Rectal smooth muscle tissue (tissue), 1 donor: ENCODE data around the gene HLTF.

Source experiments
- H3K27ac ChIP-seq: one replicate; pipeline ENCODE4 v1.7.0; 2013; ENCODE audit warnings: low read depth, low read length, inconsistent platforms
- H3K27me3 ChIP-seq: one replicate; pipeline ENCODE4 v1.7.0; 2013; ENCODE audit warnings: low read length; ENCODE audit not compliant: control insufficient read depth, insufficient read depth
- H3K36me3 ChIP-seq: one replicate; pipeline ENCODE4 v1.7.0; 2013; ENCODE audit warnings: low read length; ENCODE audit not compliant: control insufficient read depth, insufficient read depth
- H3K4me1 ChIP-seq: one replicate; pipeline ENCODE4 v1.7.0; 2013; ENCODE audit warnings: low read length; ENCODE audit not compliant: control insufficient read depth, insufficient read depth
- H3K4me3 ChIP-seq: one replicate; pipeline ENCODE4 v1.7.0; 2013; ENCODE audit warnings: low read length
- H3K9ac ChIP-seq: one replicate; pipeline ENCODE4 v1.7.0; 2013; ENCODE audit warnings: low read length

The HLTF gene

DNA sequence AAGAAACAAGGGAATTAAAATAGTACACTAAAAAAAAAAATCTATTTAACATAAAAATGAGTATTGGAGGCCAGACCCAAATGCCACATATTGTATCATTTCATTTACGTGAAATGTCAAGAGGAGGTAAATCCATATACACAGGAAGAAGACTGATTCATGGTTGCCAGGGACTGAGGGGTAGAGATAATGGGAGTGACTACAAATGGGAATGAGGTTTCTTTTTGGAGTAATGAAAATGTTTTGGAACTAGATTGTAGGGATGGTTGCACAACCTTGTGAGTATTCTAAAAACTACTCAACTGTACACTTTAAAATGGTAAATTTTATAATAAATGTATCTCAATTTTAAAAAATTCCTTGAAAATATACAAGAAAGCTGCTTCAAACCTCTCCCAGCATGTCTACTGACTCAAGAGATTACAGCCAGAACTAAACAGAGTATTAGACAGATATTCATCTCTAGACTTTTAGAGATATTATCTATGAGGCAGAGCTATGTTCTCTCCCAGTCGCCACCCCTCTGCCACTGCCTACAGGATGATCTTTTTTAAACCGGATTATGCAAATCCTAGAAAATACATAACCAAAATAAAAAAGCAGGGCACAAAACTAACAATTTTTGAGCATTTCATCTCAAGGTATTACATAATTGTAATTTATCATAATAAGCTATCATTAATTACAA lies 6.2 kb downstream of the HLTF start:
- Histone ChIP-seq H3K4me3 (no peak overlapping the region), H3K27me3 (no peaks in the 10 kb centered on the region), H3K4me1 (no peaks in the 10 kb centered on the region), H3K36me3 (no peaks in the 10 kb centered on the region), H3K27ac (no peak overlapping the region), H3K9ac (no peak overlapping the region)

DNA sequence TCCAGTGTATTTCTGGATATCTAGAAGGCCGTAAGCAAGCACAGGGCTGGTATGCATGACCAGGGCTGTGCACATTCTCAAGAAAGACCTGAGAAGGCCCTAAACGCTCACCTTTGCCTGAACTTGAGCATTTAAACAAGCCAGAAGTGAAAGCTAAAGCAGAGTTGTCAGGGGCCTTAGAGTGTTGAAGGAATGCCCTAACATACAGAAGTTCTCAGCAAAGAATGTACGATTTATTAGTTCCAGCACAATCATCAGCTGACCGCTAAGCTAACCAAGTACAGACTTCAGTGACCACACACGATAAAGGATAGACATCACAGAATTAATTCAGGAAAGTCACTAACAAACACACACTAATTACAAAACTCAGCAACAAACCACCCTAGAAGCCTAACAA lies 8.7 kb downstream of the HLTF start:
- H3K27me3 ChIP-seq, result no peaks in the 10 kb centered on the region
- H3K4me3 ChIP-seq, result no peak overlapping the region
- peak overlapping the region; percentile 38 for H3K27ac ChIP-seq
- no peak overlapping the region for H3K9ac ChIP-seq
- H3K4me1 ChIP-seq, result no peaks in the 10 kb centered on the region
- H3K36me3 ChIP-seq, result no peaks in the 10 kb centered on the region

DNA sequence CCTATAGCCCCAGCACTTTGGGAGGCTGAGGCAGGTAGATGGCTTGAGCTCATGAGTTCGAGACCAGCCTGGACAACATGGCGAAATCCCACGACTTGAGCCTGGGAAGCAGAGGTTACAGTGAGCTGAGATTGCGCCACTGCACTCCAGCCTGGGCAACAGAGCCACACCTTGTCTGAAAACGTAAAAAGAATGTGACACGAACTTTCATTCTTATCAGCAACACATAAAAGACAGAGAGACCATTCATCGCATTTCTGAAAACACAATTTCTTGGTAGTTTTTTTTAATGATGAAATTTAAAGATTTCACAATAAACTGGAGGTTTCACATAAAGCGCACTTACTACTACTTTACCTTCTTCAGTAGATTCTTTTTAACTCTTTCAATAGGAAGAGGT lies 18.4 kb downstream of the HLTF start:
- Histone ChIP-seq H3K9ac (no peak overlapping the region), H3K36me3 (peaks cover 2% of the 10 kb centered on the region), H3K27me3 (no peaks in the 10 kb centered on the region), H3K27ac (no peak overlapping the region), H3K4me3 (no peak overlapping the region), H3K4me1 (no peaks in the 10 kb centered on the region)

DNA sequence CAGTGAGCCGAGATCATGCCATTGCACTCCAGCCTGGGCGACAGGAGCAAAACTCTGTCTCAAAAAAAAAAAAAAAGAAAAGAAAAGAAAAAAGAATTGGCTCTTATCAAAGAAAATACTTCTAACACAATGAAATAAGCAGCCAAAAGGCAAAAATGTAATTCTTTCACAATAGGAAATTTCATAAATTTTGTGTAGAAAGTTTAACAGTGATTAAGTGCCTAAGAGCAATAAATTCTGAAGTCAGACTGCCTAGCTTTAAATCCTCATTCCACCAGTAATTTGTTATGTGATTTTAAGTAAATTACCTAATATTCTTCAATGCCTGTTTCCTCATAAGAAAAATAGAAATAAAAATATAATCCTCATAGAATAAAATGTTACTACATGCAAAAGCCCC lies 24.6 kb downstream of the HLTF start:
- no peaks in the 10 kb centered on the region for H3K4me1 ChIP-seq
- H3K27ac ChIP-seq, result no peak overlapping the region
- no peaks in the 10 kb centered on the region for H3K27me3 ChIP-seq
- H3K36me3 ChIP-seq, result no peaks in the 10 kb centered on the region
- H3K9ac ChIP-seq, result no peak overlapping the region
- no peak overlapping the region for H3K4me3 ChIP-seq

DNA sequence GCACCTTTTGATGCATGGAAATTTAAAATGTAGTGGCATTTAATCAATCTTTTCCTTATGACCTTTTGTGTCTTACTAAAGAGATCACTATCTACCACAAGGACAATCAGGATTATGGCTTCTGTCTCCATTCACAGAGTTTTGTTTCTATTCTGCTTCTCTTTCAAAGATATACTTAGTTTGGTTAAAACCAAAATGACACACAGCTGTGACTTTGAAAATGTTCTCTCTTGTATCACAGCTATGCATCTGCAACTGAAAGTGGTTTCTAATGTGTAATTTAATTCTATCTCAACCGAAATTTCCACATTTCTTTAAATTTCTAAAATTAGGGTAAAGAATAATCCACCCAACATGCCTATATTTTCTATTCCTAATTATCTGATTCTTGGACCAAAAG lies 27.7 kb downstream of the HLTF start:
- Histone ChIP-seq H3K27me3 (no peaks in the 10 kb centered on the region), H3K4me3 (no peak overlapping the region), H3K27ac (no peak overlapping the region), H3K4me1 (no peaks in the 10 kb centered on the region), H3K9ac (no peak overlapping the region), H3K36me3 (no peaks in the 10 kb centered on the region)

DNA sequence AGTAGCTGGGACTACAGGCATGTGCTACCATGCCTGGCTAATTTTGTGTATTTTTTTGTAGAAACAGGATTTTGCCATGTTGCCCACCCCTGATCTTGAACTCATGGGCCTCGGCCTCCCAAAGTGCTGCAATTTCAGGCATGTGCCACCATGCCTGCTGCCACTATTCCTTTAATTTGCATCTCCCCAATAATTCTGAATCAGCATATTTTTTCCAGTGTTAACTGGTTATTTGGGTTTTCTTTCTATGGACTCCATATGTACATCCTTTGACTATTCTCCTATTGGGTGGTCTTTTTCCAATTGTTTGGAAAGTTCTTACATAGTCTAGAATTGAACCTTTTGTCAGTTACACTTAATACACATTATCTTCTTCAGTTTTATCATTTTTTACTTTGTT lies 28.1 kb downstream of the HLTF start:
- H3K27me3 ChIP-seq, result no peaks in the 10 kb centered on the region
- H3K9ac ChIP-seq, result no peak overlapping the region
- peaks cover 3% of the 10 kb centered on the region for H3K36me3 ChIP-seq
- no peak overlapping the region for H3K4me3 ChIP-seq
- no peak overlapping the region for H3K27ac ChIP-seq
- no peaks in the 10 kb centered on the region for H3K4me1 ChIP-seq

DNA sequence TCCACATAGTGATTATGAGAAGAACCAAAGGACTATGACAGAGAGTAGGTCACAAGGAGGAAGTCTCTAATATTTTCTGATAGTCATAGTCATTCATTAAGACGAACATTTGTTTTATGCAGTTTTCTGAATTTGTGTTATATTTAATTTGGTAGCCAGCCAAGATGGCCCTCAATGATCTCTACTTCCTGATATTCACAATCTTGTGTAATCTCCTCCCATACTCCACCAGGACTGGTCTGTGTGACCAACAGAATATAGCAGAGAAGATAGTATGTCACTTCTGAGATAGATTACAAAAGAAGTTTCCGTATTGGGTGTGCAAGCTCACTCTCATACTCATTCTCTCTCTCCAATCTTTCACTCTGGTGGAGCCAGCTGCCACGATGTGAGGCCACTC lies 30.8 kb downstream of the HLTF start:
- H3K9ac ChIP-seq, result no peak overlapping the region
- H3K4me3 ChIP-seq, result no peak overlapping the region
- H3K36me3 ChIP-seq, result peaks cover 5% of the 10 kb centered on the region
- H3K4me1 ChIP-seq, result no peaks in the 10 kb centered on the region
- H3K27me3 ChIP-seq, result no peaks in the 10 kb centered on the region
- H3K27ac ChIP-seq, result no peak overlapping the region

DNA sequence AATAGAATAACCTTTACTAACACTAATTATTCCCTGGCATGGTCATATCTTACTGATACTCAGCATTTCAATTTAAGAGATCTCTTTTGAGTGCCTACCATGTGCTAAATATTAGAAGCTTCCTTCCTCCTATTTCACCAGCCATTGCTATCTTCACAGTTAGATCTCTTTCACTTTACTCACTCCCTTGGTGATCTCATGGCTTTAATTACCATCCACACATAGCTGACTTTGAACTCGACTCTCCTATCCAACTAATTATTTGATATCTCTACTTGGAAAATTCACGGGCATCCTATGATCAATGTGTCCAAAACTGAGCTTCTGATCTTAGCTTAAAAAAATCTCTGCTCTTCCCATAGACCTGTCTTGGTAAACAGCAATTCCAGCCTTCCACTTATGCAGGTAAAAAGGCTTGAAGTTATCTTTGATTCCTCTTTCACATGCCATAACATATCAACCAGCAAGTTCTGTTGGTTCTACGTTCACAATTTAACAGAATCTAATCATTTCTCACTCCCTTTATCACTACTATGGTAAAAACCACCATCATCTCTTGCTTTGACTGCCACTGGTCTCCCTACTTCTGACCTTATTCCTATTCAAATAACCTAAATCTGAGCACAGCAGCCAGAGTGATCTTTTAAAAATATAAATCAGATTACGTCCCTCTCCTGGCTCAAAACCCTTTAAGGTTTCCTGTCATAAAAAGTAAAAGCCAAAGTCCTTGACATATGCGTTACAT lies 41.8 kb downstream of the HLTF start:
- Histone ChIP-seq H3K9ac (no peak overlapping the region), H3K4me1 (no peaks in the 10 kb centered on the region), H3K36me3 (no peaks in the 10 kb centered on the region), H3K27me3 (no peaks in the 10 kb centered on the region), H3K27ac (no peak overlapping the region), H3K4me3 (no peak overlapping the region)

DNA sequence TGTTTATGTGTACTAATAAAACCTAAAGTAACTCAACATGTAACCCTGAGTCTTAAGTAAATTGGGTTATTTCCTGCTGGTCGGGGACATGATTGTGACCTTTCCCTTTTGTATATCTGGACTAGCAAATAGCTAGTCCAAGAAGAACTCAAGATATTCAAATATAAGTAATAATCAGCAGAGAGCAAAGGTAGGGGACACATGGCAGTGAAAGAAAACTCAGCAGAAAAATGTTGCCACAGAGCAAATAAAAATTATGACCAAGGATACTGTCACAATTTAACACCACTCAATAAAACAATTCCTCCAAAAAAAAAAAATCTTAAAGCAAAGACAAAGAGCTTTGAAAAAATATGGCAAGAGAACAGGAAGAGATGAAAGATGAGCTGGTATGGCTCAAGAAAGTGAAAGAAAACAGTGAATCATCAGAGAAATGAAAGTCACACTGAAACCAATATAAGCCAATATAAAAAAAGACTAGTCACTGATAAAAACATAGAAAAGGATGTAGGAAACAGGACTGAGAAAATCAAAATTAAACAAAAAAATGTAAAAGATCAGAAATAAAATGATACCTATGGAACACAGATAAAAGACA lies 43.4 kb downstream of the HLTF start:
- H3K4me1 ChIP-seq, result peaks cover 7% of the 10 kb centered on the region
- no peak overlapping the region for H3K9ac ChIP-seq
- H3K4me3 ChIP-seq, result no peak overlapping the region
- H3K27ac ChIP-seq, result no peak overlapping the region
- no peaks in the 10 kb centered on the region for H3K27me3 ChIP-seq
- no peaks in the 10 kb centered on the region for H3K36me3 ChIP-seq

DNA sequence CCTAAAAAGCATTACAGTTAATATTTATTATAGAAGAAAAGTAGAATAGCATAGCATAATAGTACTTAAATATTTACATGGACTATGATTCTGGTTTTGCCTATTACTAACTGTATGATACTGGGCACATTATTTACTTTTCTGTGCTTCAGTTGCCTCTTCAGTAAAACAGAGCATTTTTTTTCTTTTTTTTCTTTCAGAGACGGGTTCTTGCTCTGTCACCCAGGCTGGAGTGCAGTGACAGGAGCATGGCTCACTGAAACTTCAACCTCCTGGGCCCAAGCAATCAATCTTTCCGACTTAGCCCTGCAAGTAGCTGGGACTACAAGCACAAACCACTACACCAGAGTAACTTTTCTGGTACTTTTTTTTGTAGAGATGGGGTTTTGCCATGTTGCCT lies 48.0 kb downstream of the HLTF start:
- peak overlapping the region; percentile 55 for H3K27ac ChIP-seq
- H3K9ac ChIP-seq, result no peak overlapping the region
- no peaks in the 10 kb centered on the region for H3K36me3 ChIP-seq
- no peak overlapping the region for H3K4me3 ChIP-seq
- no peaks in the 10 kb centered on the region for H3K27me3 ChIP-seq
- peaks cover 8% of the 10 kb centered on the region for H3K4me1 ChIP-seq

DNA sequence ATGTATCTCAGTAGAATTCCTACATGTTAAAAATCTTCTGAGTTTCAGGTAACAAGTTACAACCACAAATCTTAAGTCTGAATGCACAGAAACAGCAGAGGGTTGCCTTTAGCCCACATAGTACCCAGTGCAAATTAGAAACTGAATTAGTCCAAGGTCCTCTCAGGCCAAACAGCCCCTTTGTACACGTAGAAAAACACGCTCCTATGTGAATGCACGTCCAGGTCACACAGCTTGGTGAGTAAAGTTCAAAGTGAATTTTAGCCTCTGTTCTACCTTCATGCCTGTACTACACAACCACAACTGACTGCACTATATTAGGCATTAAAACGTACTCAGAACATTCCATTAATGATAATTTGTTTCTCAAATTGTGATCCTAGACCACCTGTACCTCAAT lies 48.6 kb downstream of the HLTF start:
- H3K27ac ChIP-seq, result peak overlapping the region; percentile 68
- no peaks in the 10 kb centered on the region for H3K27me3 ChIP-seq
- H3K4me1 ChIP-seq, result peaks cover 8% of the 10 kb centered on the region
- H3K9ac ChIP-seq, result no peak overlapping the region
- H3K4me3 ChIP-seq, result no peak overlapping the region
- no peaks in the 10 kb centered on the region for H3K36me3 ChIP-seq

DNA sequence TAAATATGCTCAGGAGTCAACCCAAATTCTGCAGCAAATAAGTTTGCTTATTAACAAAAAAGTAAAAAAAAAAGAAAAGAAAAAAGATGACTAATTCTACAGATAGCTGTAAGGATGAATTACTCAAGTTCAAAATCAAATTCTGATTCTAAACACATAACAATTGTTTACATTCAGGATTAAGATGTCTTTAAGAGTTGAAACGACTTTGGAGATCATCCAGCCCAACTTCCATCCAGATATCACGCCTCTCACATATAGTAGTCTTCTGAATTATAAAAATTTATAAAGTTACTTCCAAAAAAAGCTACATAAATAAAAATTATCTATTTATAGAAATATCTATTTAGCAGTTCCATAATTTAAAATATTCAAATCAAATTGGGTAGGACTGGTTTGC lies 55.2 kb downstream of the HLTF start:
- Histone ChIP-seq H3K4me1 (peaks cover 2% of the 10 kb centered on the region), H3K9ac (no peak overlapping the region), H3K36me3 (no peaks in the 10 kb centered on the region), H3K4me3 (no peak overlapping the region), H3K27me3 (no peaks in the 10 kb centered on the region), H3K27ac (no peak overlapping the region)

DNA sequence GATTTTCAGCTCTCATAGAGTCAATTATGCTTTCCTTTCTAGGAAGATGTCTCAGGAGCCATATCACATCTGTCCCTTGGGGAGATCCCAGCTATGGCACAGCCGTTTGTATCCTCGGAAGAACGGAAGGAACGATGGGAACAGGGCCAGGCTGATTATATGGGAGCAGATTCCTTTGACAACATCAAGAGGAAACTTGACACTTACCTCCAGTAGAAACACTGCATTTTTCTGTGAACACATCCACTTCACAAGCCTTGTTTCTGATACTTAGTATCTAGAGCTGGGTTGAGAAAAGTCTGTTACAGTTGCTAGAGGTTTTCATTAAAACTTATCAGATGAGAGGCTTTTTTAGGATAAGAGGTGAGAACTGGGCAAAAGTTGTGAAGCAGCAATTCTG lies 59.6 kb downstream of the HLTF start:
- H3K27ac ChIP-seq, result no peak overlapping the region
- H3K36me3 ChIP-seq, result peaks cover 9% of the 10 kb centered on the region
- no peak overlapping the region for H3K4me3 ChIP-seq
- H3K9ac ChIP-seq, result no peak overlapping the region
- peaks cover 2% of the 10 kb centered on the region for H3K4me1 ChIP-seq
- H3K27me3 ChIP-seq, result no peaks in the 10 kb centered on the region
